IMR-90 (cell line): Measurements from ENCODE around the gene MAPKAP1. TPM values are rescaled to one million over a fixed set of nuclear protein-coding genes. Genes with fewer than 3 reads are reported as not detected.

ENCODE experiments used
- ATAC-seq: fragments of 200-7000 bp; cut with Tn5 transposase; 2 replicates; pipeline ENCODE4 v1.9.1; 2020; ENCODE audit warnings: low read depth, mild to moderate bottlenecking, moderate library complexity
- BruUV-seq: library from RNA; stranded (reverse); fragments of 400-500 nt; replicated peaks from 2 replicates; lab custom pipeline; 2021; lab: Mats Ljungman, UMichigan
- CTCF ChIA-PET: fragments of 300-600 bp; formaldehyde crosslinking; extraction: SDS; loops from one replicate; lab custom pipeline; 2021; ENCODE audit warnings: antibody characterized with exemption; lab: Yijun Ruan, JAX
- POLR2A ChIA-PET: fragments of 300-600 bp; sonication (Branson Sonifier 250); formaldehyde crosslinking; loops from one replicate; lab custom pipeline; 2022; ENCODE audit warnings: antibody characterized with exemption; ENCODE audit not compliant: unreplicated experiment; lab: Charles Lee
- DNase-seq: peaks from one replicate; pipeline ENCODE4 v3.0.0; 2013
- H2AFZ ChIP-seq: replicated peaks from 2 replicates; pipeline ENCODE3; 2013; ENCODE audit warnings: low read length, mild to moderate bottlenecking; ENCODE audit not compliant: poor library complexity
- H2AK5ac ChIP-seq: 2 replicates; pipeline ENCODE4 v1.6.1; 2013; ENCODE audit warnings: low read depth, low read length, inconsistent platforms
- H2AK9ac ChIP-seq: replicated peaks from 2 replicates; pipeline ENCODE3; 2013; ENCODE audit warnings: mild to moderate bottlenecking, low read depth, low read length, moderate library complexity; ENCODE audit not compliant: poor library complexity
- H2BK120ac ChIP-seq: 2 replicates; pipeline ENCODE4 v1.6.1; 2013; ENCODE audit warnings: low read depth, low read length, inconsistent platforms
- H2BK15ac ChIP-seq: 3 replicates; pipeline ENCODE4 v1.6.1; 2013; ENCODE audit warnings: low read depth, low read length, inconsistent platforms
- H2BK20ac ChIP-seq: 2 replicates; pipeline ENCODE4 v1.6.1; 2013; ENCODE audit warnings: low read depth, mild to moderate bottlenecking, inconsistent platforms, low read length, moderate library complexity
- H2BK5ac ChIP-seq: 2 replicates; pipeline ENCODE4 v1.6.1; 2013; ENCODE audit warnings: mild to moderate bottlenecking, low read depth, low read length, inconsistent platforms; ENCODE audit not compliant: poor library complexity, severe bottlenecking
- H3K14ac ChIP-seq: replicated peaks from 2 replicates; pipeline ENCODE4 v1.6.1; 2013; ENCODE audit warnings: low read depth, low read length, inconsistent platforms
- H3K18ac ChIP-seq: 2 replicates; pipeline ENCODE4 v1.6.1; 2013; ENCODE audit warnings: low read depth, low read length, control low read depth
- H3K23ac ChIP-seq: 2 replicates; pipeline ENCODE4 v1.6.1; 2013; ENCODE audit warnings: low read depth, low read length, inconsistent platforms
- H3K27ac ChIP-seq: 2 replicates; pipeline ENCODE4 v1.5.1; 2013; ENCODE audit warnings: mild to moderate bottlenecking, control low read depth, low read length; ENCODE audit not compliant: insufficient read depth
- H3K27me3 ChIP-seq: 2 replicates; pipeline ENCODE4 v1.6.1; 2013; ENCODE audit warnings: low read length; ENCODE audit not compliant: control insufficient read depth, insufficient read depth
- H3K36me3 ChIP-seq: 2 replicates; pipeline ENCODE4 v1.6.1; 2013; ENCODE audit warnings: low read length, mixed read lengths; ENCODE audit not compliant: control insufficient read depth, insufficient read depth
- H3K4ac ChIP-seq: 2 replicates; pipeline ENCODE4 v1.6.1; 2013; ENCODE audit warnings: low read depth, low read length, inconsistent platforms
- H3K4me1 ChIP-seq: 2 replicates; pipeline ENCODE4 v1.6.1; 2013; ENCODE audit warnings: low read length, mixed read lengths; ENCODE audit not compliant: control insufficient read depth, insufficient read depth
- H3K4me2 ChIP-seq: 2 replicates; pipeline ENCODE4 v1.6.1; 2013; ENCODE audit warnings: low read depth, mild to moderate bottlenecking, control low read depth, low read length, moderate library complexity
- H3K4me3 ChIP-seq: 2 replicates; pipeline ENCODE4 v1.5.1; 2013; ENCODE audit warnings: low read depth, mild to moderate bottlenecking, control low read depth, low read length, moderate library complexity; ENCODE audit not compliant: insufficient read depth
- H3K56ac ChIP-seq: 2 replicates; pipeline ENCODE4 v1.6.1; 2013; ENCODE audit warnings: low read length, inconsistent platforms; ENCODE audit not compliant: insufficient read depth; ENCODE audit errors: extremely low read depth
- H3K79me1 ChIP-seq, 2 experiments: 2 replicates each; pipeline ENCODE4 v1.6.1; 2013; ENCODE audit warnings: low read length in 2 of 2, inconsistent platforms in 1 of 2, low read depth in 1 of 2
- H3K9ac ChIP-seq: 2 replicates; pipeline ENCODE4 v1.6.1; 2013; ENCODE audit warnings: low read depth, low read length, control low read depth
- H3K9me1 ChIP-seq: 2 replicates; pipeline ENCODE4 v1.6.1; 2013; ENCODE audit warnings: low read length, inconsistent platforms; ENCODE audit not compliant: insufficient read depth
- H3K9me3 ChIP-seq: 2 replicates; pipeline ENCODE4 v1.6.1; 2013; ENCODE audit warnings: low read length; ENCODE audit not compliant: control insufficient read depth, insufficient read depth
- H4K20me1 ChIP-seq: 2 replicates; pipeline ENCODE4 v1.6.1; 2013; ENCODE audit warnings: low read length, inconsistent platforms; ENCODE audit not compliant: insufficient read depth
- H4K5ac ChIP-seq: 2 replicates; pipeline ENCODE4 v1.6.1; 2013; ENCODE audit warnings: mild to moderate bottlenecking, low read depth, low read length, control low read depth
- H4K8ac ChIP-seq, 2 experiments: 2 replicates each; pipeline ENCODE4 v1.6.1; 2013; ENCODE audit warnings: low read depth in 2 of 2, low read length in 2 of 2, control low read depth in 1 of 2, inconsistent platforms in 1 of 2
- H4K91ac ChIP-seq: 2 replicates; pipeline ENCODE4 v1.6.1; 2013; ENCODE audit warnings: low read depth, low read length, inconsistent platforms; ENCODE audit not compliant: insufficient read depth
- CEBPB ChIP-seq: IDR thresholded peaks from 2 replicates; pipeline ENCODE4 v1.6.1; 2012; ENCODE audit warnings: low read depth, low read length, improper control_type of control experiment
- FOS ChIP-seq: fragments of 150-350 bp; IDR thresholded peaks from 2 replicates; pipeline ENCODE4 v1.6.1; 2016; ENCODE audit warnings: low read depth, low read length
- MAFK ChIP-seq: IDR thresholded peaks from 2 replicates; pipeline ENCODE4 v1.6.1; 2012; ENCODE audit warnings: low read depth, low read length, improper control_type of control experiment
- RAD21 ChIP-seq: IDR thresholded peaks from 2 replicates; pipeline ENCODE4 v1.6.1; 2012; ENCODE audit warnings: low read length, improper control_type of control experiment
- RCOR1 ChIP-seq: IDR thresholded peaks from 2 replicates; pipeline ENCODE4 v1.6.1; 2012; ENCODE audit warnings: mild to moderate bottlenecking, low read length, improper control_type of control experiment; ENCODE audit not compliant: insufficient replicate concordance
- WGBS, 2 experiments: methylation state at CpG; one replicate each; pipeline versions ENCODE4 v1.1.5 to v1.1.7; 2013; ENCODE audit warnings: missing lambda C conversion rate in 2 of 2; ENCODE audit not compliant: insufficient read length in 1 of 2; ENCODE audit errors: extremely low coverage in 2 of 2; 5-methylcytosine and 5-hydroxymethylcytosine counted together
- dilution Hi-C: fragments of 300-500 bp; cut with HindIII; formaldehyde crosslinking; loops from one replicate; pipeline ENCODE4 v1.14.3; 2018; ENCODE audit warnings: low sequenced_read_pairs; ENCODE audit not compliant: unreplicated experiment
- in situ Hi-C: fragments of 300-500 bp; cut with MboI; formaldehyde crosslinking; loops from 3 replicates; pipeline ENCODE4 v1.14.3; 2019; ENCODE audit warnings: low sequenced_read_pairs, inconsistent platforms, mixed read lengths
- intact Hi-C: fragments of 100-400 bp; cut with micrococcal nuclease; formaldehyde crosslinking; loops from 2 replicates; pipeline ENCODE4 v1.10.0; 2022
- polyA plus RNA-seq, 3 experiments: library from polyadenylated mRNA; depleted of rRNA; stranded (reverse); fragments of >200 nt; gene quantifications; 2 replicates each; pipeline ENCODE4 v1.2.3, GENCODE V29; 2012; ENCODE audit warnings: low replicate concordance in 1 of 3
- total RNA-seq: library from RNA; depleted of rRNA; stranded (reverse); fragments of >200 nt; gene quantifications from 2 replicates; pipeline ENCODE4 v1.2.3, GENCODE V29; 2012

The MAPKAP1 gene
- total and polyA plus RNA-seq, 2 of the 4 experiments (the other 2 are of a cell fraction): 87.2 to 158 TPM

DNA sequence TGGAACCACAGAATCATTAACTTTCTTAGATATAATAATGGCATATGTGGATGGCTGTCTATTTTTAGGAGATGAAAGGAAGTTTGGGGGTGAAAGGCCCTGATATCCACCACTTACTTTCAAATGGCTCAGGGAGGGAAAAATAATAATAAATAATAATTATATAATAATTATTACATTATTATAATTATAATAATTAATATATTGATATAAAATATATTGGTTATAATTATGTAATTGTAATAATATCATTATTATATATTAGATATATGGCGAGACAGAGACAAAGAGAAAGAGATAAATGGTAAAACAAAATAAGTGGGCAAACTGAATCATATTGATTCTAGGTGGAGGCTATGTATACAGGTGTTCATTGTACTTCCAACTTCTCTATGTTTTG lies 308.8 kb downstream of the MAPKAP1 start:
- no peak overlapping the region for H2AFZ ChIP-seq
- no peaks in the 10 kb centered on the region for H3K9me1 ChIP-seq
- no peak overlapping the region for H3K4me3 ChIP-seq
- no peak overlapping the region for H4K5ac ChIP-seq
- H2BK5ac ChIP-seq: no peak overlapping the region
- H3K9ac ChIP-seq: no peak overlapping the region
- H2BK120ac ChIP-seq: no peak overlapping the region
- no peak overlapping the region for H4K91ac ChIP-seq
- no peak overlapping the region for H3K14ac ChIP-seq
- no TSS peak for BruUV-seq
- CTCF ChIA-PET: no interaction called here
- no peaks in the 10 kb centered on the region for H3K4me1 ChIP-seq
- H4K20me1 ChIP-seq: no peaks in the 10 kb centered on the region
- intact Hi-C loops (no loop called here), in situ Hi-C loops (no loop called here), dilution Hi-C loops (no loop called here)
- no peak overlapping the region for H2BK15ac ChIP-seq
- H3K4ac ChIP-seq: no peak overlapping the region
- ATAC-seq (no peak), DNase-seq (no peak)
- H3K9me3 ChIP-seq: 0 out of 2 replicates have a peak, but pooled peaks cover 2% of the 10 kb centered on the region
- WGBS, 2 experiments: no CpG with 5 or more reads among the region's 1 CpG
- H4K8ac ChIP-seq: no peak overlapping the region
- peaks cover 3% of the 10 kb centered on the region; the same call in 1 of the 2 replicates for H3K27me3 ChIP-seq
- H3K18ac ChIP-seq: no peak overlapping the region
- no peak overlapping the region for H2AK5ac ChIP-seq
- H3K79me1 ChIP-seq: no peaks in the 10 kb centered on the region
- no peak overlapping the region for H2AK9ac ChIP-seq
- H2BK20ac ChIP-seq: no peak overlapping the region
- POLR2A ChIA-PET: no interaction called here
- no peak for TF ChIP-seq FOS
- TF ChIP-seq MAFK: no peak
- TF ChIP-seq RCOR1: no peak
- TF ChIP-seq RAD21: no peak
- no peak for TF ChIP-seq CEBPB
- H3K4me2 ChIP-seq: no peak overlapping the region
- no peak overlapping the region for H3K56ac ChIP-seq
- H3K36me3 ChIP-seq: no peaks in the 10 kb centered on the region
- no peak overlapping the region for H3K27ac ChIP-seq
- no peak overlapping the region for H3K23ac ChIP-seq
